SK-N-SH (cell line): ENCODE results near the gene OXA1L. TPM values are rescaled to one million over a fixed set of nuclear protein-coding genes. Genes with fewer than 3 reads are reported as not detected.
"Not testable (repeated sequence)": the region's sequence is repeated elsewhere in the genome, so short reads cannot be mapped to it uniquely, and the experiment has no call there.

ENCODE experiments used
- CTCF ChIA-PET: fragments of 300-600, 350-600 bp; formaldehyde crosslinking; extraction: SDS; loops from one replicate; lab custom pipeline; 2021; lab: Yijun Ruan, JAX
- POLR2A ChIA-PET: fragments of 350-600 bp; sonication (Branson Sonifier 250); formaldehyde crosslinking; extraction: SDS; loops from one replicate; lab custom pipeline; 2020; ENCODE audit warnings: antibody characterized with exemption, inconsistent platforms; lab: Yijun Ruan, JAX
- DNase-seq: peaks from one replicate; pipeline ENCODE4 v3.0.0; 2012
- H2AFZ ChIP-seq: fragments of 200-600 bp; sonication (generic); 2 replicates; pipeline ENCODE4 v1.8.1; 2016; ENCODE audit warnings: antibody characterized with exemption, mild to moderate bottlenecking, low read depth
- H3F3A ChIP-seq: fragments of 200-600 bp; sonication (generic); replicated peaks from 2 replicates; pipeline ENCODE3; 2016; ENCODE audit warnings: antibody characterized with exemption, mild to moderate bottlenecking; ENCODE audit not compliant: insufficient read depth
- H3K27ac ChIP-seq, 2 experiments: fragments of 200-500 bp in 1 of 2; fragments of 200-600 bp in 1 of 2; sonication (Bioruptor generic) in 1 of 2; sonication (generic), shearing (Covaris generic) in 1 of 2; 2 replicates each; pipeline versions ENCODE4 v1.5.1 to v1.6.1; 2014 to 2016; ENCODE audit warnings: low read depth in 2 of 2, inconsistent platforms in 1 of 2, low read length in 1 of 2, mild to moderate bottlenecking in 1 of 2, mixed read lengths in 1 of 2
- H3K27me3 ChIP-seq: fragments of 200-600 bp; sonication (generic), shearing (Covaris generic); 2 replicates; pipeline ENCODE4 v1.6.1; 2016; ENCODE audit warnings: mixed run types; ENCODE audit not compliant: insufficient read depth
- H3K36me3 ChIP-seq, 2 experiments: fragments of 200-500 bp in 1 of 2; fragments of 200-600 bp in 1 of 2; sonication (Bioruptor generic) in 1 of 2; sonication (generic) in 1 of 2; replicated peaks in 1 of 2; 2 replicates each; pipeline versions ENCODE3 to v1.5.1; 2014 to 2016; ENCODE audit warnings: low read length in 1 of 2, mild to moderate bottlenecking in 1 of 2; ENCODE audit not compliant: insufficient read depth in 2 of 2, control insufficient read depth in 1 of 2
- H3K4me1 ChIP-seq, 2 experiments: fragments of 200-500 bp in 1 of 2; fragments of 200-600 bp in 1 of 2; sonication (Bioruptor generic) in 1 of 2; sonication (generic), shearing (Covaris generic) in 1 of 2; 2 replicates each; pipeline versions ENCODE4 v1.5.1 to v1.6.1; 2014 to 2016; ENCODE audit warnings: low read depth in 1 of 2, low read length in 1 of 2, mixed run types in 1 of 2; ENCODE audit not compliant: insufficient read depth in 2 of 2, control insufficient read depth in 1 of 2
- H3K4me2 ChIP-seq: fragments of 200-600 bp; sonication (generic), shearing (Covaris generic); 2 replicates; pipeline ENCODE4 v1.6.1; 2017; ENCODE audit warnings: mixed run types
- H3K4me3 ChIP-seq, 2 experiments: fragments of 200-500 bp in 1 of 2; fragments of 200-600 bp in 1 of 2; sonication (Bioruptor generic) in 1 of 2; sonication (generic), shearing (Covaris generic) in 1 of 2; 2 replicates each; pipeline versions ENCODE4 v1.5.1 to v1.8.1; 2014 to 2016; ENCODE audit warnings: low read depth in 2 of 2, inconsistent platforms in 1 of 2, low read length in 1 of 2, mild to moderate bottlenecking in 1 of 2, mixed read lengths in 1 of 2, moderate library complexity in 1 of 2
- H3K79me2 ChIP-seq: fragments of 200-600 bp; sonication (generic); 2 replicates; pipeline ENCODE4 v1.8.1; 2017; ENCODE audit warnings: mild to moderate bottlenecking; ENCODE audit not compliant: insufficient read depth
- H3K9ac ChIP-seq: fragments of 200-600 bp; sonication (generic); 2 replicates; pipeline ENCODE4 v1.6.1; 2017; ENCODE audit warnings: mixed run types
- H3K9me2 ChIP-seq: fragments of 200-600 bp; sonication (generic); 2 replicates; pipeline ENCODE4 v1.6.1; 2017; ENCODE audit warnings: mixed run types
- H3K9me3 ChIP-seq: fragments of 200-600 bp; sonication (generic); 2 replicates; pipeline ENCODE4 v1.6.1; 2017; ENCODE audit warnings: mixed run types, mild to moderate bottlenecking, moderate library complexity
- H4K20me1 ChIP-seq: fragments of 200-600 bp; sonication (generic); 2 replicates; pipeline ENCODE4 v1.6.1; 2017; ENCODE audit warnings: mild to moderate bottlenecking, mixed run types; ENCODE audit not compliant: insufficient read depth
- CHD2 ChIP-seq: fragments of 150-350 bp; IDR thresholded peaks from 2 replicates; pipeline ENCODE4 v1.6.1; 2018; ENCODE audit warnings: low read length; ENCODE audit not compliant: partially characterized antibody
- ELF1 ChIP-seq: IDR thresholded peaks from 2 replicates; pipeline ENCODE4 v1.4.0; 2012
- EP300 ChIP-seq, 2 experiments: IDR thresholded peaks; 2 replicates each; pipeline versions ENCODE4 v1.4.0 to v1.6.1; 2012; ENCODE audit warnings: borderline replicate concordance in 1 of 2, low read depth in 1 of 2, low read length in 1 of 2
- EZH2phosphoT487 ChIP-seq: fragments of 200-600 bp; sonication (generic); IDR thresholded peaks from 2 replicates; pipeline ENCODE4 v1.6.1; 2017; ENCODE audit warnings: low read depth, mixed run types, mild to moderate bottlenecking, antibody characterized with exemption, moderate library complexity, borderline replicate concordance
- FOXJ3 ChIP-seq: sonication (generic); formaldehyde crosslinking; IDR thresholded peaks from 2 replicates; pipeline ENCODE4 v1.5.1; 2020; ENCODE audit warnings: mild to moderate bottlenecking, missing genetic modification reagents
- FOXM1 ChIP-seq: IDR thresholded peaks from 2 replicates; pipeline ENCODE4 v1.4.0; 2012; ENCODE audit warnings: low read depth, mild to moderate bottlenecking
- GABPA ChIP-seq: IDR thresholded peaks from 2 replicates; pipeline ENCODE4 v1.4.0; 2012; ENCODE audit warnings: low read depth, mild to moderate bottlenecking
- JUND ChIP-seq: IDR thresholded peaks from 2 replicates; pipeline ENCODE4 v1.4.0; 2012
- MAX ChIP-seq: IDR thresholded peaks from 2 replicates; pipeline ENCODE4 v1.4.0; 2012; ENCODE audit warnings: low read depth
- NFIC ChIP-seq: IDR thresholded peaks from 2 replicates; pipeline ENCODE4 v1.4.0; 2012; ENCODE audit warnings: borderline replicate concordance
- NRF1 ChIP-seq: IDR thresholded peaks from 2 replicates; pipeline ENCODE4 v1.6.1; 2012; ENCODE audit warnings: low read depth, mild to moderate bottlenecking, low read length
- POLR2AphosphoS5 ChIP-seq: IDR thresholded peaks from 2 replicates; pipeline ENCODE4 v1.6.1; 2012; ENCODE audit warnings: low read depth, low read length
- RAD21 ChIP-seq: IDR thresholded peaks from 2 replicates; pipeline ENCODE4 v1.6.1; 2012; ENCODE audit warnings: mild to moderate bottlenecking, low read length
- TCF12 ChIP-seq: IDR thresholded peaks from 2 replicates; pipeline ENCODE4 v1.4.0; 2012
- USF1 ChIP-seq: IDR thresholded peaks from 2 replicates; pipeline ENCODE4 v1.4.0; 2012; ENCODE audit warnings: low read depth, borderline replicate concordance
- WGBS: methylation state at CpG from one replicate; pipeline ENCODE4 v1.1.6; 2017; ENCODE audit warnings: low lambda C conversion rate; 5-methylcytosine and 5-hydroxymethylcytosine counted together
- polyA plus RNA-seq, 3 experiments: library from polyadenylated mRNA; depleted of rRNA; stranded (reverse); fragments of >200 nt; gene quantifications; 2 replicates each; pipeline ENCODE4 v1.2.3, GENCODE V29; 2012
- TF ChIP-seq, protein P1 (sequence below): fragments of 150-350 bp; IDR thresholded peaks from 2 replicates; pipeline ENCODE4 v1.6.1; 2016; ENCODE audit warnings: mild to moderate bottlenecking, low read depth, low read length

OXA1L gene
- polyA plus RNA-seq, 1 of the 3 experiments (the other 2 are of a cell fraction) = 119 TPM

DNA sequence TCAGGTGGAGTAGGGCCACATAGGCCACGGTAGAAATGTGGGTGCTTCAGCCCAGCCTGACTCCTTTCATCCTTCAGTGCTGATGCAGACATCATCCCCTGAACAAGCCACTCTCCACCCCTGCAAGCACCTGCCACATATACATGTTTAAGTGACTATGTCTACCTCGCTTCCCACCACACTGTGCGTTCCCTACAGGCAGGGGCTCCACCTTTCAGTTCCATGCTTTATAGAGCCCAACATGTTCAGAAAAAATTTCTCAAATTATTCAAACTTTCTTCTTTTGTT, 37.1 kb downstream of the OXA1L start:
- 34% methylated on average over 3 of the region's 3 CpGs for WGBS
- no peak overlapping the region for H3K4me3 ChIP-seq
- H3K4me2 ChIP-seq = no peak overlapping the region
- no peak for DNase-seq
- no peak overlapping the region for H3K9ac ChIP-seq
- no peaks in the 10 kb centered on the region for H3K4me1 ChIP-seq
- no peaks in the 10 kb centered on the region for H3K79me2 ChIP-seq
- peaks cover 63% of the 10 kb centered on the region for H3K27me3 ChIP-seq
- H3K27ac ChIP-seq = no peak overlapping the region
- no peak overlapping the region for H2AFZ ChIP-seq
- ChIA-PET POLR2A (no interaction called here), CTCF (interaction anchor here (0.9 to 1.0 kb wide), 2 partner anchors 19 to 49 kb away, joined by 3 read pairs; no protein-coding TSS in a partner anchor)
- no peaks in the 10 kb centered on the region for H3F3A ChIP-seq
- H3K36me3 ChIP-seq = no peaks in the 10 kb centered on the region
- no peaks in the 10 kb centered on the region for H3K9me3 ChIP-seq
- no peaks in the 10 kb centered on the region for H3K9me2 ChIP-seq
- H4K20me1 ChIP-seq = no peaks in the 10 kb centered on the region
- TF ChIP-seq TCF12 = no peak
- no peak for TF ChIP-seq ELF1
- TF ChIP-seq FOXJ3 = no peak
- TF ChIP-seq POLR2AphosphoS5 = no peak
- TF ChIP-seq RAD21 = no peak
- TF ChIP-seq JUND = no peak
- no peak for TF ChIP-seq EZH2phosphoT487
- no peak for TF ChIP-seq EP300 (IDR thresholded peaks at IDR 0.05; ENCODE audit: borderline replicate concordance in 1 of 2, low read depth in 1 of 2, low read length in 1 of 2)
- TF ChIP-seq CHD2 = no peak
- TF ChIP-seq NRF1 = no peak
- TF ChIP-seq, protein P1, sequence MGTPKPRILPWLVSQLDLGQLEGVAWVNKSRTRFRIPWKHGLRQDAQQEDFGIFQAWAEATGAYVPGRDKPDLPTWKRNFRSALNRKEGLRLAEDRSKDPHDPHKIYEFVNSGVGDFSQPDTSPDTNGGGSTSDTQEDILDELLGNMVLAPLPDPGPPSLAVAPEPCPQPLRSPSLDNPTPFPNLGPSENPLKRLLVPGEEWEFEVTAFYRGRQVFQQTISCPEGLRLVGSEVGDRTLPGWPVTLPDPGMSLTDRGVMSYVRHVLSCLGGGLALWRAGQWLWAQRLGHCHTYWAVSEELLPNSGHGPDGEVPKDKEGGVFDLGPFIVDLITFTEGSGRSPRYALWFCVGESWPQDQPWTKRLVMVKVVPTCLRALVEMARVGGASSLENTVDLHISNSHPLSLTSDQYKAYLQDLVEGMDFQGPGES = no peak

DNA sequence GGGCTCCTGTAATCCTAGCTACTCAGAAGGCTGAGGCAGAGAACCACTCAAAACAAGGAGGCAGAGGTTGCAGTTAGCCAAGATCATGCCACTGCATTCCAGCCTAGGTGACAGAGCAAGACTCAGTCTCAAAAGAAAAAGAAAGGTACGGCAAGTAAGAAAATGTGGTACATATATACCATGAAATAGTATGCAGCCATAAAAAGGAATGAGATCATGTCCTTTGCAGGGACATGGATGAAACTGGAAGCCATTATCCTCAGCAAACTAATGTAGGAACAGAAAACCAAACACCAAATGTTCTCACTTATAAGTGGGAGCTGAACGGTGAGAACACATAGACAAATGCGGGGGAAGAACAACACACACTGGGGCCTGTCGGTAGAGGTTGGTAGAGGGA, 38.7 kb downstream of the OXA1L start:
- H3K4me1 ChIP-seq, H3K27ac ChIP-seq, H3K79me2 ChIP-seq, H3K9ac ChIP-seq, H3K9me2 ChIP-seq, H2AFZ ChIP-seq, DNase-seq, H3K4me3 ChIP-seq, H3F3A ChIP-seq, H3K9me3 ChIP-seq, H4K20me1 ChIP-seq, H3K36me3 ChIP-seq, H3K4me2 ChIP-seq: not testable (repeated sequence)
- 64% methylated on average over 4 of the region's 4 CpGs for WGBS
- CTCF ChIA-PET = interaction anchor here (1.5 kb wide), 1 partner anchor 47 kb away, joined by 3 read pairs; no protein-coding TSS in a partner anchor
- POLR2A ChIA-PET = interaction anchor here (0.6 kb wide), 1 partner anchor 10 kb away, joined by 4 read pairs; no protein-coding TSS in a partner anchor
- H3K27me3 ChIP-seq = peaks cover 51% of the 10 kb centered on the region

DNA sequence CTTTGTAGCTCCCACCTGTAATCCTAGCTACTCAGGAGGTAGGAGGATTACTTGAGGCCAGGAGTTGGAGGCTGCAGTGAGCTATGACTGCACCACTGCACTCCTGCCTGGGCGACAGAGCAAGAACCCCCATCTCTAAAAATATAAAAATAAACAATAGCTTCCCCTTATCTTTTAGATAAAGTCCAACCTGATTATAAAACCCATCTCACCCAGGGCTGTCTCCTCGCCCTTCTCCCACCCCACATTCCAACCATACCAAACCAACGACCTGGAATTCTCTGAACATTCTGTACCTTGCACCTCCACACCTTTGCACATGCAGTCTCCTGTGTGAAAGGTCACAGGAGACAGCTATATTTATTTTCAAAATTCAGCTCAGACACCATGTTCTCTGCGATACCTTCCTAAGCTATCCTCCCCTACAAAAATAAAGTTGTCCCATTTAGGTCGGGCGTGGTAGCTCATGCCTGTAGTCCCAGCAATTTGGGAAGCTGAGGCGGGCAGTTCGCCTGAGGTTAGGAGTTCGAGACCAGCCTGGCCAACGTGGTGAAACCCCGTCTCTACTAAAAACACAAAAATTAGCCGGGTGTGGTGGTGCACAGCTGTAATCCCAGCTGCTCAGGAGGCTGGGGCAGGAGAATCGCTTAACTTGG, 41.1 kb downstream of the OXA1L start:
- POLR2A ChIA-PET = no interaction called here
- no peaks in the 10 kb centered on the region for H3K79me2 ChIP-seq
- H3F3A ChIP-seq = no peaks in the 10 kb centered on the region
- H3K4me3 ChIP-seq = no peak overlapping the region
- no peak overlapping the region for H3K9ac ChIP-seq
- 37% methylated on average over 13 of the region's 13 CpGs for WGBS
- no peaks in the 10 kb centered on the region for H3K4me1 ChIP-seq
- H2AFZ ChIP-seq = no peak overlapping the region
- H3K9me2 ChIP-seq = no peaks in the 10 kb centered on the region
- H4K20me1 ChIP-seq = no peaks in the 10 kb centered on the region
- peaks cover 34% of the 10 kb centered on the region for H3K27me3 ChIP-seq
- no peak overlapping the region for H3K4me2 ChIP-seq
- CTCF ChIA-PET = interaction anchor here (0.8 to 2.3 kb wide), 6 partner anchors 12 to 251 kb away, joined by 3 to 7 read pairs (median 4); no protein-coding TSS in a partner anchor
- H3K36me3 ChIP-seq = no peaks in the 10 kb centered on the region
- no peak for TF ChIP-seq USF1
- no peak for TF ChIP-seq NFIC
- no peak for TF ChIP-seq MAX
- TF ChIP-seq GABPA = no peak
- no peak for TF ChIP-seq FOXM1
- TF ChIP-seq EP300 (IDR thresholded peaks at IDR 0.05; ENCODE audit: borderline replicate concordance in 1 of 2, low read depth in 1 of 2, low read length in 1 of 2) = no peak
- H3K27ac ChIP-seq = no peak overlapping the region
- no peak for DNase-seq
- H3K9me3 ChIP-seq = no peaks in the 10 kb centered on the region
